Measurements from ENCODE around the gene QSOX1.

The QSOX1 gene

DNA sequence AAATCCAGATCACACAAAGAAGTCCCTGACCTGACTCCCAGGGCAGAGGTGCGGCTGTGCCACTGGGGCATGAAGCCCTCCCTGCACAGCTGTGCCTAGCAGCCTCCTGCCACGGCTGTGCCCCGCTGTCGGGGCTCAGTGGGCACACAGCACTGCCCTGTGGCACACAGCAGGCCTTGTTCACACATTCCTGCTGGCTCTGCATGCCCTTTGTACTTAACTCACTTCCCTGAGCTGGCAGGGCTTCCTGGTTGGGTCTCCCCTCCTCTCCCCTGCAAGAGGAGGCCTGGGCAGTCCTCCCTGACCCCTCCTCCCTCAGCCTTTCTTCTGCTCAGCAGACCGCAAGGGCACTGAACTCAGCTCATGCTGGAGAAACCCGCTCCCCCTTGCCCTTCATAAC, 90.2 kb downstream of the QSOX1 start:
- no peak overlapping the region for H3K9ac ChIP-seq (ENCODE audit: insufficient read length, low read depth)
- peaks cover 30% of the 10 kb centered on the region for H3K27me3 ChIP-seq (ENCODE audit: insufficient read depth, insufficient read length)
- H3K36me3 ChIP-seq (ENCODE audit: insufficient read depth, insufficient read length, low read length), result no peaks in the 10 kb centered on the region
- no peaks in the 10 kb centered on the region for H3K9me3 ChIP-seq (ENCODE audit: insufficient read depth, low read length)
- TF ChIP-seq SUZ12 (IDR thresholded peaks at IDR 0.05; ENCODE audit: extremely low read depth, insufficient read depth, insufficient read length) (no peak), YY1 (IDR thresholded peaks at IDR 0.05; ENCODE audit: insufficient read depth, insufficient read length) (no peak), ZNF274 (IDR thresholded peaks at IDR 0.05; ENCODE audit: low read depth, low read length) (no peak)
- peaks cover 10% of the 10 kb centered on the region for H3K4me1 ChIP-seq (ENCODE audit: insufficient read depth, insufficient read length)
- DNase-seq (ENCODE audit: low read depth, low spot score), result no peak
- no peak overlapping the region for H3K4me3 ChIP-seq (ENCODE audit: insufficient read length, low read depth)

GRCh38 chr1:180246579-180246978, 91.9 kb downstream of the QSOX1 start:
- Histone ChIP-seq H3K4me3 (ENCODE audit: insufficient read length, low read depth) (no peak overlapping the region), H3K9ac (ENCODE audit: insufficient read length, low read depth) (no peak overlapping the region), H3K27me3 (ENCODE audit: insufficient read depth, insufficient read length) (peaks cover 13% of the 10 kb centered on the region), H3K9me3 (ENCODE audit: insufficient read depth, low read length) (no peaks in the 10 kb centered on the region), H3K4me1 (ENCODE audit: insufficient read depth, insufficient read length) (peaks cover 17% of the 10 kb centered on the region), H3K36me3 (ENCODE audit: insufficient read depth, insufficient read length, low read length) (no peaks in the 10 kb centered on the region)
- TF ChIP-seq YY1 (IDR thresholded peaks at IDR 0.05; ENCODE audit: insufficient read depth, insufficient read length) (no peak), SUZ12 (IDR thresholded peaks at IDR 0.05; ENCODE audit: extremely low read depth, insufficient read depth, insufficient read length) (no peak), ZNF274 (IDR thresholded peaks at IDR 0.05; ENCODE audit: low read depth, low read length) (no peak)
- no peak for DNase-seq (ENCODE audit: low read depth, low spot score)

DNA sequence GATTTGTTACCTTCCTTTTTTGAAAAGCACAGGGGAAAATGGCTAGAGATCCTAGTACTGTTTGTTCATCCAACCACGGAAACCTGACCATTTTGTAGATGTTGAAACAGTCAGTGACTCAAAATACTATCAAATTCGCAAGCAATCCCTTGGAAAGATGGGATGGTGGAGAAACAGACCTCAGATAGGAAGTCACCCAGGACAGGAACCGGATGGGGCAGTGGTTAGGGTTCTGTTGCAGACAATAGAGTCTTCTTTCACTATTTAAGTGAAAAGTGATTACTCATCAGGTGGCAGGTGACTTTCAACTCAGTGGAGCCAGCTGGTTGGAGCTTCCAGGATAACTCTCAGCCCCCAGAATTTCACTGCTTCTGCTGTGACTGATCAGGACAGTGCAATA, 92.4 kb downstream of the QSOX1 start:
- Histone ChIP-seq H3K4me1 (ENCODE audit: insufficient read depth, insufficient read length) (peaks cover 17% of the 10 kb centered on the region), H3K9me3 (ENCODE audit: insufficient read depth, low read length) (no peaks in the 10 kb centered on the region), H3K27me3 (ENCODE audit: insufficient read depth, insufficient read length) (peaks cover 8% of the 10 kb centered on the region), H3K9ac (ENCODE audit: insufficient read length, low read depth) (no peak overlapping the region), H3K36me3 (ENCODE audit: insufficient read depth, insufficient read length, low read length) (no peaks in the 10 kb centered on the region), H3K4me3 (ENCODE audit: insufficient read length, low read depth) (no peak overlapping the region)
- no peak for TF ChIP-seq SUZ12 (IDR thresholded peaks at IDR 0.05; ENCODE audit: extremely low read depth, insufficient read depth, insufficient read length)
- no peak for TF ChIP-seq ZNF274 (IDR thresholded peaks at IDR 0.05; ENCODE audit: low read depth, low read length)
- DNase-seq (ENCODE audit: low read depth, low spot score), result no peak

- H3K4me3 ChIP-seq (ENCODE audit: insufficient read length, low read depth), result no peak overlapping the region
- no peak overlapping the region for H3K9ac ChIP-seq (ENCODE audit: insufficient read length, low read depth)
- H3K4me1 ChIP-seq (ENCODE audit: insufficient read depth, insufficient read length), result peaks cover 17% of the 10 kb centered on the region
- no peak for DNase-seq (ENCODE audit: low read depth, low spot score)
- H3K36me3 ChIP-seq (ENCODE audit: insufficient read depth, insufficient read length, low read length), result no peaks in the 10 kb centered on the region
- peaks cover 4% of the 10 kb centered on the region for H3K27me3 ChIP-seq (ENCODE audit: insufficient read depth, insufficient read length)
- H3K9me3 ChIP-seq (ENCODE audit: insufficient read depth, low read length), result no peaks in the 10 kb centered on the region
- TF ChIP-seq ZNF274 (IDR thresholded peaks at IDR 0.05; ENCODE audit: low read depth, low read length) (no peak), YY1 (IDR thresholded peaks at IDR 0.05; ENCODE audit: insufficient read depth, insufficient read length) (no peak)
Measured at GRCh38 chr1:180247580-180247979, 92.9 kb downstream of the QSOX1 start.

GRCh38 chr1:180248176-180248575, 93.5 kb downstream of the QSOX1 start:
- Histone ChIP-seq H3K9me3 (ENCODE audit: insufficient read depth, low read length) (no peaks in the 10 kb centered on the region), H3K9ac (ENCODE audit: insufficient read length, low read depth) (no peak overlapping the region), H3K4me3 (ENCODE audit: insufficient read length, low read depth) (no peak overlapping the region), H3K4me1 (ENCODE audit: insufficient read depth, insufficient read length) (peaks cover 19% of the 10 kb centered on the region), H3K36me3 (ENCODE audit: insufficient read depth, insufficient read length, low read length) (no peaks in the 10 kb centered on the region), H3K27me3 (ENCODE audit: insufficient read depth, insufficient read length) (peaks cover 4% of the 10 kb centered on the region)
- no peak for DNase-seq (ENCODE audit: low read depth, low spot score)
- TF ChIP-seq ZNF274 (IDR thresholded peaks at IDR 0.05; ENCODE audit: low read depth, low read length) (no peak), SUZ12 (IDR thresholded peaks at IDR 0.05; ENCODE audit: extremely low read depth, insufficient read depth, insufficient read length) (no peak), YY1 (IDR thresholded peaks at IDR 0.05; ENCODE audit: insufficient read depth, insufficient read length) (no peak)

- H3K27me3 ChIP-seq (ENCODE audit: insufficient read depth, insufficient read length), result peaks cover 4% of the 10 kb centered on the region
- H3K9ac ChIP-seq (ENCODE audit: insufficient read length, low read depth), result no peak overlapping the region
- no peaks in the 10 kb centered on the region for H3K9me3 ChIP-seq (ENCODE audit: insufficient read depth, low read length)
- no peak overlapping the region for H3K4me3 ChIP-seq (ENCODE audit: insufficient read length, low read depth)
- no peak for DNase-seq (ENCODE audit: low read depth, low spot score)
- H3K4me1 ChIP-seq (ENCODE audit: insufficient read depth, insufficient read length), result peaks cover 25% of the 10 kb centered on the region
- H3K36me3 ChIP-seq (ENCODE audit: insufficient read depth, insufficient read length, low read length), result no peaks in the 10 kb centered on the region
- TF ChIP-seq YY1 (IDR thresholded peaks at IDR 0.05; ENCODE audit: insufficient read depth, insufficient read length) (no peak), SUZ12 (IDR thresholded peaks at IDR 0.05; ENCODE audit: extremely low read depth, insufficient read depth, insufficient read length) (no peak), ZNF274 (IDR thresholded peaks at IDR 0.05; ENCODE audit: low read depth, low read length) (no peak)
Measured at GRCh38 chr1:180248731-180249681, 94.3 kb downstream of the QSOX1 start.

GRCh38 chr1:180249725-180250498, 95.2 kb downstream of the QSOX1 start:
- Histone ChIP-seq H3K9me3 (ENCODE audit: insufficient read depth, low read length) (no peaks in the 10 kb centered on the region), H3K9ac (ENCODE audit: insufficient read length, low read depth) (no peak overlapping the region), H3K36me3 (ENCODE audit: insufficient read depth, insufficient read length, low read length) (no peaks in the 10 kb centered on the region), H3K4me1 (ENCODE audit: insufficient read depth, insufficient read length) (peaks cover 26% of the 10 kb centered on the region), H3K4me3 (ENCODE audit: insufficient read length, low read depth) (no peak overlapping the region), H3K27me3 (ENCODE audit: insufficient read depth, insufficient read length) (peaks cover 4% of the 10 kb centered on the region)
- no peak for DNase-seq (ENCODE audit: low read depth, low spot score)
- TF ChIP-seq SUZ12 (IDR thresholded peaks at IDR 0.05; ENCODE audit: extremely low read depth, insufficient read depth, insufficient read length), result no peak
